H1 (cell line): ENCODE results near the gene FUNDC2. TPM values are rescaled to one million over a fixed set of nuclear protein-coding genes. Genes with fewer than 3 reads are reported as not detected.

Experiments used
- CTCF ChIA-PET: fragments of 300-600 bp; sonication (Branson Sonifier 250); formaldehyde crosslinking; loops from one replicate; lab custom pipeline; 2021; ENCODE audit not compliant: partially characterized antibody; lab: Charles Lee
- POLR2A ChIA-PET: fragments of 300-600 bp; sonication (Branson Sonifier 250); formaldehyde crosslinking; loops from one replicate; lab custom pipeline; 2021; ENCODE audit warnings: inconsistent platforms; ENCODE audit not compliant: partially characterized antibody; lab: Charles Lee
- DNase-seq, 2 experiments: peaks; one replicate each; pipeline versions ENCODE4 v3.0.0 to v3.0.0-alpha.2; 2010 to 2022; ENCODE audit warnings: low spot score in 2 of 2, low read depth in 1 of 2, mixed read lengths in 1 of 2
- FAIRE-seq: peaks from 2 replicates; lab custom pipeline; 2011; peaks lifted over from hg19 to GRCh38; lab: Jason Lieb, UNC
- H2AFZ ChIP-seq: 2 replicates; pipeline ENCODE4 v1.8.1; 2012; ENCODE audit warnings: low read length, inconsistent platforms
- H2AK5ac ChIP-seq: 2 replicates; pipeline ENCODE4 v1.6.1; 2013; ENCODE audit warnings: low read depth, low read length
- H2BK120ac ChIP-seq: replicated peaks from 2 replicates; pipeline ENCODE3; 2013; ENCODE audit warnings: low read depth, low read length, inconsistent platforms
- H2BK12ac ChIP-seq: 2 replicates; pipeline ENCODE4 v1.6.1; 2013; ENCODE audit warnings: low read depth, low read length
- H2BK15ac ChIP-seq: 2 replicates; pipeline ENCODE4 v1.6.1; 2013; ENCODE audit warnings: low read length
- H2BK20ac ChIP-seq: 2 replicates; pipeline ENCODE4 v1.6.1; 2013; ENCODE audit warnings: low read length
- H2BK5ac ChIP-seq: 2 replicates; pipeline ENCODE4 v1.6.1; 2013; ENCODE audit warnings: low read depth, low read length
- H3K14ac ChIP-seq: 2 replicates; pipeline ENCODE4 v1.6.1; 2013; ENCODE audit warnings: inconsistent platforms; ENCODE audit not compliant: insufficient read length
- H3K18ac ChIP-seq: 2 replicates; pipeline ENCODE4 v1.6.1; 2013; ENCODE audit warnings: low read length; ENCODE audit errors: extremely low read depth
- H3K23ac ChIP-seq: 2 replicates; pipeline ENCODE4 v1.6.1; 2013; ENCODE audit warnings: inconsistent platforms; ENCODE audit not compliant: insufficient read length
- H3K23me2 ChIP-seq: 2 replicates; pipeline ENCODE4 v1.6.1; 2013; ENCODE audit warnings: low read depth, low read length
- H3K27ac ChIP-seq: 2 replicates; pipeline ENCODE4 v1.6.1; 2011; ENCODE audit warnings: low read depth, low read length, inconsistent platforms
- H3K27me3 ChIP-seq, 4 experiments: replicated peaks in 1 of 4; 1 replicate in 1 of 4; 2 replicates in 3 of 4; pipeline versions ENCODE4 v1.6.1 to v1.8.1; 2011 to 2013; ENCODE audit warnings: low read length in 3 of 4, mild to moderate bottlenecking in 3 of 4, inconsistent platforms in 2 of 4, mixed read lengths in 2 of 4, moderate library complexity in 1 of 4; ENCODE audit not compliant: control insufficient read depth in 3 of 4, insufficient read depth in 3 of 4; ENCODE audit errors: extremely low read depth in 1 of 4
- H3K36me3 ChIP-seq, 4 experiments: 2 replicates each; pipeline versions ENCODE4 v1.6.1 to v1.8.1; 2011 to 2013; ENCODE audit warnings: mild to moderate bottlenecking in 4 of 4, low read length in 3 of 4, moderate library complexity in 2 of 4, control low read depth in 1 of 4, inconsistent platforms in 1 of 4; ENCODE audit not compliant: insufficient read depth in 4 of 4, control insufficient read depth in 2 of 4
- H3K4ac ChIP-seq: replicated peaks from 2 replicates; pipeline ENCODE3; 2013; ENCODE audit warnings: low read length, low read depth, mixed read lengths, inconsistent platforms; ENCODE audit not compliant: insufficient read length
- H3K4me1 ChIP-seq, 4 experiments: replicated peaks in 1 of 4; 1 replicate in 1 of 4; 2 replicates in 3 of 4; pipeline versions ENCODE4 v1.6.1 to v1.8.1; 2011 to 2013; ENCODE audit warnings: low read length in 3 of 4, inconsistent platforms in 2 of 4, mixed read lengths in 1 of 4; ENCODE audit not compliant: insufficient read depth in 4 of 4, control insufficient read depth in 3 of 4
- H3K4me2 ChIP-seq, 2 experiments: 2 replicates each; pipeline versions ENCODE4 v1.6.1 to v1.8.1; 2011 to 2013; ENCODE audit warnings: low read depth in 2 of 2, low read length in 2 of 2, control low read depth in 1 of 2, inconsistent platforms in 1 of 2, mild to moderate bottlenecking in 1 of 2; ENCODE audit not compliant: insufficient read depth in 1 of 2
- H3K4me3 ChIP-seq, 4 experiments: fragments of 200-600, 300-600 bp in 1 of 4; sonication (generic), shearing (Covaris generic), sonication (Bioruptor Twin) in 1 of 4; 2 replicates each; pipeline versions ENCODE4 v1.5.1 to v1.8.1; 2011 to 2016; ENCODE audit warnings: low read length in 4 of 4, low read depth in 3 of 4, control low read depth in 2 of 4, inconsistent platforms in 2 of 4, mild to moderate bottlenecking in 2 of 4, mixed read lengths in 1 of 4, moderate library complexity in 1 of 4; ENCODE audit not compliant: insufficient read depth in 2 of 4; ENCODE audit errors: extremely low read depth in 1 of 4
- H3K56ac ChIP-seq: replicated peaks from 2 replicates; pipeline ENCODE3; 2013; ENCODE audit warnings: low read depth, mild to moderate bottlenecking, mixed read lengths, low read length, inconsistent platforms; ENCODE audit not compliant: insufficient read length
- H3K79me1 ChIP-seq: 2 replicates; pipeline ENCODE4 v1.6.1; 2013; ENCODE audit warnings: low read depth, low read length, control low read depth
- H3K79me2 ChIP-seq, 2 experiments: 2 replicates each; pipeline versions ENCODE4 v1.6.1 to v1.8.1; 2012 to 2013; ENCODE audit warnings: low read length in 2 of 2, mild to moderate bottlenecking in 2 of 2, inconsistent platforms in 1 of 2; ENCODE audit not compliant: insufficient read depth in 2 of 2, control insufficient read depth in 1 of 2
- H3K9ac ChIP-seq, 4 experiments: replicated peaks in 1 of 4; 1 replicate in 1 of 4; 2 replicates in 3 of 4; pipeline versions ENCODE4 v1.6.1 to v1.8.1; 2011 to 2013; ENCODE audit warnings: low read depth in 3 of 4, low read length in 3 of 4, control low read depth in 2 of 4, mild to moderate bottlenecking in 2 of 4, moderate library complexity in 2 of 4, inconsistent platforms in 1 of 4; ENCODE audit errors: extremely low read depth in 1 of 4
- H3K9me3 ChIP-seq, 2 experiments: 2 replicates each; pipeline versions ENCODE4 v1.6.1 to v1.8.1; 2012 to 2013; ENCODE audit warnings: mild to moderate bottlenecking in 2 of 2, moderate library complexity in 2 of 2, control low read depth in 1 of 2, inconsistent platforms in 1 of 2, low read depth in 1 of 2, low read length in 1 of 2, mixed read lengths in 1 of 2; ENCODE audit not compliant: insufficient read depth in 2 of 2
- H4K20me1 ChIP-seq, 2 experiments: replicated peaks in 1 of 2; 2 replicates each; pipeline versions ENCODE3 to v1.8.1; 2011 to 2013; ENCODE audit warnings: inconsistent platforms in 2 of 2, low read length in 2 of 2, mild to moderate bottlenecking in 1 of 2; ENCODE audit not compliant: insufficient read depth in 2 of 2, control insufficient read depth in 1 of 2
- H4K5ac ChIP-seq: 2 replicates; pipeline ENCODE4 v1.6.1; 2013; ENCODE audit warnings: low read length, low read depth, mixed read lengths, inconsistent platforms; ENCODE audit not compliant: insufficient read length
- H4K8ac ChIP-seq: 2 replicates; pipeline ENCODE4 v1.8.0; 2013; ENCODE audit warnings: mild to moderate bottlenecking, moderate library complexity, low read length, inconsistent platforms; ENCODE audit not compliant: insufficient read depth; ENCODE audit errors: extremely low read depth
- H4K91ac ChIP-seq: replicated peaks from 2 replicates; pipeline ENCODE3; 2013; ENCODE audit warnings: low read length, mixed read lengths, inconsistent platforms; ENCODE audit not compliant: insufficient read length
- BCL11A ChIP-seq, 2 experiments: IDR thresholded peaks; one replicate each; pipeline ENCODE4 v1.6.1; 2011; ENCODE audit warnings: low read depth in 2 of 2, low read length in 2 of 2, mild to moderate bottlenecking in 2 of 2
- CEBPB ChIP-seq: IDR thresholded peaks from 2 replicates; pipeline ENCODE4 v1.6.1; 2012; ENCODE audit warnings: low read depth, low read length
- JUND ChIP-seq: IDR thresholded peaks from 2 replicates; pipeline ENCODE4 v1.6.1; 2011; ENCODE audit warnings: mild to moderate bottlenecking, improper control_type of control experiment, low read length
- KDM5A ChIP-seq: fragments of 200-600 bp; IDR thresholded peaks from 2 replicates; pipeline ENCODE4 v1.7.1; 2012; ENCODE audit warnings: mild to moderate bottlenecking, low read length, inconsistent platforms, mixed read lengths
- SIN3A ChIP-seq, 2 experiments: IDR thresholded peaks in 1 of 2; conservative IDR thresholded peaks in 1 of 2; 2 replicates each; pipeline ENCODE4 v1.6.1; 2011 to 2012; ENCODE audit warnings: low read length in 2 of 2, improper control_type of control experiment in 1 of 2, low read depth in 1 of 2, mild to moderate bottlenecking in 1 of 2
- SIRT6 ChIP-seq: IDR thresholded peaks from one replicate; pipeline ENCODE4 v1.7.1; 2012; ENCODE audit warnings: low read length, inconsistent platforms
- SP2 ChIP-seq: IDR thresholded peaks from 2 replicates; pipeline ENCODE4 v1.6.1; 2012; ENCODE audit warnings: mild to moderate bottlenecking, low read length, inconsistent platforms
- SUZ12 ChIP-seq: fragments of 200-600 bp; sonication (generic); IDR thresholded peaks from 2 replicates; pipeline ENCODE4 v1.6.1; 2012; ENCODE audit warnings: mild to moderate bottlenecking, inconsistent platforms, low read length, moderate library complexity, mixed read lengths
- TEAD4 ChIP-seq: IDR thresholded peaks from 2 replicates; pipeline ENCODE4 v1.6.1; 2012; ENCODE audit warnings: low read depth, low read length, inconsistent platforms, mixed read lengths
- YY1 ChIP-seq: IDR thresholded peaks from 2 replicates; pipeline ENCODE4 v1.6.1; 2011; ENCODE audit warnings: low read depth, mild to moderate bottlenecking, low read length
- WGBS, 2 experiments: shearing (Covaris generic) in 1 of 2; methylation state at CpG; one replicate each; pipeline versions ENCODE4 v1.1.6 to v1.1.7; 2013 to 2015; ENCODE audit warnings: low lambda C conversion rate in 2 of 2, mixed read lengths in 2 of 2, inconsistent platforms in 1 of 2, low coverage in 1 of 2, missing lambda C conversion rate in 1 of 2; ENCODE audit not compliant: insufficient replicate concordance in 2 of 2, insufficient coverage in 1 of 2, insufficient read length in 1 of 2; ENCODE audit errors: extremely low coverage in 1 of 2, missing lambda C conversion rate in 1 of 2; 5-methylcytosine and 5-hydroxymethylcytosine counted together
- polyA plus RNA-seq, 7 experiments: library from polyadenylated mRNA; depleted of rRNA in 3 of 7; stranded (reverse) in 5 of 7; unstranded in 2 of 7; fragments of >200 nt in 5 of 7; fragments of 200-250 nt in 2 of 7; gene quantifications; 1 replicate in 5 of 7; 2 replicates in 1 of 7; 4 replicates in 1 of 7; pipeline versions ENCODE4 v1.2.1 to v1.2.3, GENCODE V29; 2011 to 2013; ENCODE audit warnings: missing spikeins in 2 of 7, mixed read lengths in 2 of 7
- total RNA-seq: library from RNA; stranded (reverse); fragmentation: NEBNext Ultra II Directional; extraction: Animal tissue kit (Norgen Biotek cat#: 25700); gene quantifications from 2 replicates; pipeline ENCODE4 v1.2.1, GENCODE V29; 2021

The FUNDC2 gene
- total and polyA plus RNA-seq, 2 of the 8 experiments (the other 6 are each of a cell fraction or from before 2014, with no cell fraction given) = 67.7 to 93.7 TPM

GRCh38 chrX:154991039-154991438 lies 35.6 kb upstream of the FUNDC2 start:
- no peak overlapping the region for H3K14ac ChIP-seq
- no peaks in the 10 kb centered on the region for H3K79me1 ChIP-seq
- H2BK20ac ChIP-seq = no peak overlapping the region
- H3K27me3 ChIP-seq = no peaks in the 10 kb centered on the region
- no peak overlapping the region for H3K27ac ChIP-seq
- no peak overlapping the region for H3K4ac ChIP-seq
- no peak overlapping the region for H2BK120ac ChIP-seq
- ChIA-PET CTCF (no interaction called here), POLR2A (no interaction called here)
- H3K56ac ChIP-seq = no peak overlapping the region
- no peak overlapping the region for H3K9ac ChIP-seq
- H3K23ac ChIP-seq = no peak overlapping the region
- H2BK15ac ChIP-seq = no peak overlapping the region
- no peaks in the 10 kb centered on the region for H3K36me3 ChIP-seq
- no peak overlapping the region for H4K5ac ChIP-seq
- no peak overlapping the region for H3K18ac ChIP-seq
- FAIRE-seq (no peak), DNase-seq (no peak)
- H3K4me3 ChIP-seq = no peak overlapping the region
- no peak overlapping the region for H2AK5ac ChIP-seq
- WGBS, 2 experiments = 80% methylated on average over 1 of the region's 3 CpGs; no CpG with 5 or more reads in 1 of the 2 experiments
- no peak overlapping the region for H2BK5ac ChIP-seq
- no peaks in the 10 kb centered on the region; a peak in 2 of 7 replicates for H3K4me1 ChIP-seq
- H4K20me1 ChIP-seq = no peaks in the 10 kb centered on the region
- H3K4me2 ChIP-seq = no peak overlapping the region
- H3K79me2 ChIP-seq = no peaks in the 10 kb centered on the region
- no peak overlapping the region for H2BK12ac ChIP-seq
- H4K8ac ChIP-seq = no peak overlapping the region
- H3K9me3 ChIP-seq = no peaks in the 10 kb centered on the region
- H4K91ac ChIP-seq = no peak overlapping the region
- TF ChIP-seq BCL11A (IDR thresholded peaks at IDR 0.05; ENCODE audit: low read depth in 2 of 2, low read length in 2 of 2) (no peak), SIN3A (conservative IDR thresholded peaks at IDR 0.05 in 1 of 2, IDR thresholded peaks at IDR 0.05 in 1 of 2; ENCODE audit: low read depth in 1 of 2, low read length in 2 of 2) (no peak), TEAD4 (no peak), SUZ12 (no peak), YY1 (no peak), JUND (no peak), CEBPB (no peak), SIRT6 (no peak), SP2 (no peak), KDM5A (no peak)
- no peaks in the 10 kb centered on the region for H3K23me2 ChIP-seq
- H2AFZ ChIP-seq = no peak overlapping the region
